K562 (cell line): Measurements from ENCODE around the gene EIF1. TPM values are rescaled to one million over a fixed set of nuclear protein-coding genes. Genes with fewer than 3 reads are reported as not detected.

Experiments
- ARID3B ChIP-seq: fragments of 250-450 bp; sonication (Bioruptor Pico); IDR thresholded peaks from 2 replicates; pipeline ENCODE4 v1.4.0; 2020; ENCODE audit warnings: borderline replicate concordance
- ASH1L ChIP-seq: fragments of 450-650 bp; IDR thresholded peaks from 2 replicates; pipeline ENCODE4 v1.6.1; 2018; ENCODE audit warnings: borderline replicate concordance, mild to moderate bottlenecking, low read depth; ENCODE audit not compliant: partially characterized antibody
- GATA2 ChIP-seq: sonication (generic); formaldehyde crosslinking; IDR thresholded peaks from 2 replicates; pipeline ENCODE4 v1.4.0; 2020; ENCODE audit warnings: mild to moderate bottlenecking, missing genetic modification reagents
- HDAC3 ChIP-seq: fragments of 450-650 bp; IDR thresholded peaks from 2 replicates; pipeline ENCODE4 v1.6.1; 2018; ENCODE audit warnings: borderline replicate concordance, mild to moderate bottlenecking, moderate library complexity; ENCODE audit not compliant: partially characterized antibody
- KDM2B ChIP-seq: fragments of 250-450 bp; sonication (Bioruptor Pico); IDR thresholded peaks from 2 replicates; pipeline ENCODE4 v1.8.0; 2021; ENCODE audit warnings: mild to moderate bottlenecking, moderate library complexity
- MTA3 ChIP-seq: fragments of 450-650 bp; formaldehyde crosslinking; IDR thresholded peaks from 2 replicates; pipeline ENCODE4 v1.6.1; 2017; ENCODE audit warnings: mild to moderate bottlenecking, borderline replicate concordance
- REST ChIP-seq, 2 experiments: fragments of 450-650 bp; formaldehyde crosslinking in 1 of 2; IDR thresholded peaks; 2 replicates each; pipeline versions ENCODE4 v1.4.0 to v1.6.1; 2014 to 2020; ENCODE audit warnings: mild to moderate bottlenecking in 2 of 2, borderline replicate concordance in 1 of 2, low read depth in 1 of 2
- SAFB ChIP-seq: fragments of 200-400 bp; formaldehyde crosslinking; IDR thresholded peaks from 2 replicates; pipeline ENCODE4 v1.6.1; 2017; ENCODE audit warnings: low read depth, low read length, borderline replicate concordance
- SMARCC2 ChIP-seq: fragments of 450-650 bp; IDR thresholded peaks from 2 replicates; pipeline ENCODE4 v1.6.1; 2017; ENCODE audit warnings: antibody characterized with exemption, moderate library complexity, mild to moderate bottlenecking, low read depth
- TEAD2 ChIP-seq: fragments of 450-650 bp; IDR thresholded peaks from 2 replicates; pipeline ENCODE4 v1.6.1; 2016; ENCODE audit warnings: missing genetic modification characterization, control low read depth, missing compliant biosample characterization
- XRCC4 ChIP-seq: IDR thresholded peaks from one replicate; pipeline ENCODE4 v1.6.1; 2011; ENCODE audit not compliant: insufficient read depth, insufficient read length; ENCODE audit errors: extremely low read depth
- ZKSCAN1 ChIP-seq: fragments of 150-350 bp; IDR thresholded peaks from 2 replicates; pipeline ENCODE4 v1.6.1; 2016; ENCODE audit warnings: low read depth, low read length
- polyA plus RNA-seq, 8 experiments: library from polyadenylated mRNA; depleted of rRNA in 4 of 8; stranded (reverse) in 5 of 8; unstranded in 3 of 8; fragments of >200 nt; fragmentation: Nextera tagmentation in 2 of 8; fragmentation: Illumina TruSeq in 1 of 8; extraction: Ambion mirVana in 2 of 8; extraction: Trizol in 1 of 8; gene quantifications; 2 replicates each; pipeline versions ENCODE4 v1.2.1 to v1.2.3, GENCODE V29; 2011 to 2014; ENCODE audit warnings: inconsistent platforms in 1 of 8, missing spikeins in 1 of 8
- total RNA-seq, 7 experiments: library from RNA; depleted of rRNA in 6 of 7; stranded (reverse); fragments of >200 nt in 6 of 7; fragmentation: Illumina TruSeq in 2 of 7; extraction: Trizol in 2 of 7; gene quantifications; 2 replicates each; pipeline versions ENCODE4 v1.2.1 to v1.2.3, GENCODE V29; 2011 to 2021; ENCODE audit warnings: low replicate concordance in 1 of 7
- TF ChIP-seq, protein P1 (sequence below), 2 experiments: IDR thresholded peaks; 2 replicates each; pipeline ENCODE4 v1.6.1; 2011; ENCODE audit warnings: borderline replicate concordance in 1 of 2, control low read depth in 1 of 2, low read depth in 1 of 2, low read length in 1 of 2, mild to moderate bottlenecking in 1 of 2, mixed read lengths in 1 of 2, moderate library complexity in 1 of 2; ENCODE audit not compliant: insufficient read depth in 1 of 2, insufficient read length in 1 of 2, poor library complexity in 1 of 2, severe bottlenecking in 1 of 2; ENCODE audit errors: extremely low read depth in 1 of 2
- TF ChIP-seq, protein P2 (sequence below): sonication (generic); formaldehyde crosslinking; IDR thresholded peaks from 2 replicates; pipeline ENCODE4 v1.9.0; 2022; ENCODE audit warnings: mild to moderate bottlenecking, missing genetic modification reagents

EIF1 gene
- total and polyA plus RNA-seq, 9 of the 15 experiments (the other 6 are each of a cell fraction or from before 2014, with no cell fraction given): 67.0 to 1,204 (median 320) TPM

DNA sequence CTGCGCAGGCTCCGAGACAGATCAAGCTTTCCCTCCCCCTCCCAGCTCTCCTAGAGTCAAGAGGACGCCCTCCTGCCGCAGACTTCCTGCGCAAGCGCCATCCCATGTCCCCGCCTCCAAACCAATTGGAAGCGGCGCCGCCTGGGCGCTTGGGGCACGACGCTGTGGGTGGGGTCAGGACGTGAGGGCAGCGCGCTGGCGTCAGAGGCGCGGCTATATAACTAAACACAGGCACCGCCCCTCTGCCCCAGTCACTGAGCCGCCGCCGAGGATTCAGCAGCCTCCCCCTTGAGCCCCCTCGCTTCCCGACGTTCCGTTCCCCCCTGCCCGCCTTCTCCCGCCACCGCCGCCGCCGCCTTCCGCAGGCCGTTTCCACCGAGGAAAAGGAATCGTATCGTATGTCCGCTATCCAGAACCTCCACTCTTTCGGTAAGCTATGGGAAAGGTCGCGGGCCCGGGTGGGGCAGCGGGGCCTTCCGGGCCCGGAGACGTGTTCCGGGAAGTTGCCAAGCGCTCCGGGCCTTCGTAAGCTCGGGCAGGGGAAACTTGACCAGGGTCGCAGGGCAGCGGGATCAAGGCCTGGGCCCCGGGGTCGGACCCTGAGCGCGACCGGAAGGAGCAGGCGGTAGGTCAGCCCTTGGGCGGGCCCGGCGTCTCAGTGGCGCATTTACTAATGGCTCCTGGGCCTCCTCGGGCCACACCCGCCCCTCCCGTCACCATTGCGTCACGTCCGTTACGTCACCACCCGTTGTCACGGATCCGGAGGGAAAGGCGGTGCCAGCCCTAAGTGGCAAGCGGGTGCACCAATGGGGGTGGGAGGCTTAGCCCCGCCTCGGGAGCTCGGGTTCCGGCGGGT is at the start of gene EIF1 (continued):
- no peak for TF ChIP-seq REST (IDR thresholded peaks at IDR 0.05; ENCODE audit: borderline replicate concordance)
- TF ChIP-seq REST (CRISPR knock-in tag; IDR thresholded peaks at IDR 0.05; ENCODE audit: low read depth): no peak
- TF ChIP-seq ASH1L: no peak
- no peak for TF ChIP-seq GATA2 (CRISPR knock-in tag)
- TF ChIP-seq SMARCC2: no peak
- TF ChIP-seq MTA3: peak; percentile 99
- no peak for TF ChIP-seq XRCC4
- TF ChIP-seq KDM2B (CRISPR knock-in tag): 0 out of 2 replicates have a peak, but pooled peaks have one; percentile 14
- TF ChIP-seq TEAD2 (tag): no peak
- TF ChIP-seq ARID3B (CRISPR knock-in tag): peak; percentile 19; the same call in 1 of the 2 replicates
- TF ChIP-seq, protein P1, sequence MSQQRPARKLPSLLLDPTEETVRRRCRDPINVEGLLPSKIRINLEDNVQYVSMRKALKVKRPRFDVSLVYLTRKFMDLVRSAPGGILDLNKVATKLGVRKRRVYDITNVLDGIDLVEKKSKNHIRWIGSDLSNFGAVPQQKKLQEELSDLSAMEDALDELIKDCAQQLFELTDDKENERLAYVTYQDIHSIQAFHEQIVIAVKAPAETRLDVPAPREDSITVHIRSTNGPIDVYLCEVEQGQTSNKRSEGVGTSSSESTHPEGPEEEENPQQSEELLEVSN (IDR thresholded peaks at IDR 0.05; ENCODE audit: borderline replicate concordance in 1 of 2, extremely low read depth in 1 of 2, insufficient read depth in 1 of 2, insufficient read length in 1 of 2, low read depth in 1 of 2, low read length in 1 of 2, poor library complexity in 1 of 2, severe bottlenecking in 1 of 2): peak in 1 of 2 experiments; percentile 52
- TF ChIP-seq SAFB: peak; percentile 27; the same call in 1 of the 2 replicates
- no peak; the same call in 1 of the 2 replicates for TF ChIP-seq ZKSCAN1
- no peak for TF ChIP-seq HDAC3
- TF ChIP-seq, protein P2, sequence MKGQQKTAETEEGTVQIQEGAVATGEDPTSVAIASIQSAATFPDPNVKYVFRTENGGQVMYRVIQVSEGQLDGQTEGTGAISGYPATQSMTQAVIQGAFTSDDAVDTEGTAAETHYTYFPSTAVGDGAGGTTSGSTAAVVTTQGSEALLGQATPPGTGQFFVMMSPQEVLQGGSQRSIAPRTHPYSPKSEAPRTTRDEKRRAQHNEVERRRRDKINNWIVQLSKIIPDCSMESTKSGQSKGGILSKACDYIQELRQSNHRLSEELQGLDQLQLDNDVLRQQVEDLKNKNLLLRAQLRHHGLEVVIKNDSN (CRISPR knock-in tag): no peak
